ENCODE data around the gene GPR150.

DNA sequence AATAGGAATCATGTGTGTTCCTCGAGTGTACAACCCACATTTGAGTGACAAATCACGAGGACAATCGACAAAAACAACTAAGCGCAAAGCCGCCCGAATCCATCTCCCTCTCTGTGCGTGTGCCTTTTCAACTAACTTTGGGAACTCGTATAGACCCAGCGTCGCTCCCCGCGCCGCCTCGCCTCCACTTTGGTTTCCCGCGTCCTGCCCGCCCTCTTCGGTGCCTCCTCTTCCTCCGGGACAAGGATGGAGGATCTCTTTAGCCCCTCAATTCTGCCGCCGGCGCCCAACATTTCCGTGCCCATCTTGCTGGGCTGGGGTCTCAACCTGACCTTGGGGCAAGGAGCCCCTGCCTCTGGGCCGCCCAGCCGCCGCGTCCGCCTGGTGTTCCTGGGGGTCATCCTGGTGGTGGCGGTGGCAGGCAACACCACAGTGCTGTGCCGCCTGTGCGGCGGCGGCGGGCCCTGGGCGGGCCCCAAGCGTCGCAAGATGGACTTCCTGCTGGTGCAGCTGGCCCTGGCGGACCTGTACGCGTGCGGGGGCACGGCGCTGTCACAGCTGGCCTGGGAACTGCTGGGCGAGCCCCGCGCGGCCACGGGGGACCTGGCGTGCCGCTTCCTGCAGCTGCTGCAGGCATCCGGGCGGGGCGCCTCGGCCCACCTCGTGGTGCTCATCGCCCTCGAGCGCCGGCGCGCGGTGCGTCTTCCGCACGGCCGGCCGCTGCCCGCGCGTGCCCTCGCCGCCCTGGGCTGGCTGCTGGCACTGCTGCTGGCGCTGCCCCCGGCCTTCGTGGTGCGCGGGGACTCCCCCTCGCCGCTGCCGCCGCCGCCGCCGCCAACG lies at the start of gene GPR150:
- TF ChIP-seq, protein P1, sequence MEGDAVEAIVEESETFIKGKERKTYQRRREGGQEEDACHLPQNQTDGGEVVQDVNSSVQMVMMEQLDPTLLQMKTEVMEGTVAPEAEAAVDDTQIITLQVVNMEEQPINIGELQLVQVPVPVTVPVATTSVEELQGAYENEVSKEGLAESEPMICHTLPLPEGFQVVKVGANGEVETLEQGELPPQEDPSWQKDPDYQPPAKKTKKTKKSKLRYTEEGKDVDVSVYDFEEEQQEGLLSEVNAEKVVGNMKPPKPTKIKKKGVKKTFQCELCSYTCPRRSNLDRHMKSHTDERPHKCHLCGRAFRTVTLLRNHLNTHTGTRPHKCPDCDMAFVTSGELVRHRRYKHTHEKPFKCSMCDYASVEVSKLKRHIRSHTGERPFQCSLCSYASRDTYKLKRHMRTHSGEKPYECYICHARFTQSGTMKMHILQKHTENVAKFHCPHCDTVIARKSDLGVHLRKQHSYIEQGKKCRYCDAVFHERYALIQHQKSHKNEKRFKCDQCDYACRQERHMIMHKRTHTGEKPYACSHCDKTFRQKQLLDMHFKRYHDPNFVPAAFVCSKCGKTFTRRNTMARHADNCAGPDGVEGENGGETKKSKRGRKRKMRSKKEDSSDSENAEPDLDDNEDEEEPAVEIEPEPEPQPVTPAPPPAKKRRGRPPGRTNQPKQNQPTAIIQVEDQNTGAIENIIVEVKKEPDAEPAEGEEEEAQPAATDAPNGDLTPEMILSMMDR (IDR thresholded peaks at IDR 0.05): peak in 2 of 6 experiments; percentile 7 to 19
- no peak for TF ChIP-seq POLR2A (IDR thresholded peaks at IDR 0.05)

Measured in Peyer's patch (tissue), 4 donors.